ENCODE data around the gene INPP5F.

Gene INPP5F

GRCh38 chr10:119801176-119801575 lies 75.3 kb downstream of the INPP5F start:
- Histone ChIP-seq H3K4me1 (no peaks in the 10 kb centered on the region), H3K36me3 (no peaks in the 10 kb centered on the region), H3K4me3 (ENCODE audit: low read depth, low read length) (no peak overlapping the region), H3K27me3 (no peaks in the 10 kb centered on the region), H3K9me3 (no peaks in the 10 kb centered on the region)
- TF ChIP-seq CTCF (IDR thresholded peaks at IDR 0.05; ENCODE audit: low read depth, low read length), result no peak
- no peak for DNase-seq

- no peak for DNase-seq
- Histone ChIP-seq H3K4me1 (no peaks in the 10 kb centered on the region), H3K36me3 (no peaks in the 10 kb centered on the region), H3K4me3 (ENCODE audit: low read depth, low read length) (no peak overlapping the region), H3K27me3 (no peaks in the 10 kb centered on the region), H3K9me3 (no peaks in the 10 kb centered on the region)
- no peak for TF ChIP-seq CTCF (IDR thresholded peaks at IDR 0.05; ENCODE audit: low read depth, low read length)
These were observed 76.2 kb downstream of the INPP5F start for GRCh38 chr10:119801998-119802538.

- DNase-seq, result no peak
- Histone ChIP-seq H3K9me3 (no peaks in the 10 kb centered on the region), H3K4me1 (no peaks in the 10 kb centered on the region), H3K27me3 (no peaks in the 10 kb centered on the region), H3K36me3 (no peaks in the 10 kb centered on the region), H3K4me3 (ENCODE audit: low read depth, low read length) (no peak overlapping the region)
- no peak for TF ChIP-seq CTCF (IDR thresholded peaks at IDR 0.05; ENCODE audit: low read depth, low read length)
These were observed 77.4 kb downstream of the INPP5F start for GRCh38 chr10:119803264-119803663.

GRCh38 chr10:119805702-119806230 lies 79.9 kb downstream of the INPP5F start:
- no peak for TF ChIP-seq CTCF (IDR thresholded peaks at IDR 0.05; ENCODE audit: low read depth, low read length)
- no peaks in the 10 kb centered on the region for H3K36me3 ChIP-seq
- no peaks in the 10 kb centered on the region for H3K9me3 ChIP-seq
- no peak overlapping the region for H3K4me3 ChIP-seq (ENCODE audit: low read depth, low read length)
- DNase-seq, result no peak
- H3K4me1 ChIP-seq, result no peaks in the 10 kb centered on the region
- H3K27me3 ChIP-seq, result no peaks in the 10 kb centered on the region

- Histone ChIP-seq H3K36me3 (no peaks in the 10 kb centered on the region), H3K4me3 (ENCODE audit: low read depth, low read length) (no peak overlapping the region), H3K27me3 (no peaks in the 10 kb centered on the region), H3K9me3 (no peaks in the 10 kb centered on the region), H3K4me1 (no peaks in the 10 kb centered on the region)
- DNase-seq, result no peak
- TF ChIP-seq CTCF (IDR thresholded peaks at IDR 0.05; ENCODE audit: low read depth, low read length), result no peak
These were observed 80.7 kb downstream of the INPP5F start for GRCh38 chr10:119806334-119807130.

Data from BE2C (cell line).